COLO668 (cell line): ENCODE data around the gene FAM114A1.

ENCODE experiments used
- DNase-seq: peaks from one replicate; lab custom pipeline; 2025; ENCODE audit not compliant: unreplicated experiment; lab: John Stamatoyannopoulos, UW

Gene FAM114A1

DNA sequence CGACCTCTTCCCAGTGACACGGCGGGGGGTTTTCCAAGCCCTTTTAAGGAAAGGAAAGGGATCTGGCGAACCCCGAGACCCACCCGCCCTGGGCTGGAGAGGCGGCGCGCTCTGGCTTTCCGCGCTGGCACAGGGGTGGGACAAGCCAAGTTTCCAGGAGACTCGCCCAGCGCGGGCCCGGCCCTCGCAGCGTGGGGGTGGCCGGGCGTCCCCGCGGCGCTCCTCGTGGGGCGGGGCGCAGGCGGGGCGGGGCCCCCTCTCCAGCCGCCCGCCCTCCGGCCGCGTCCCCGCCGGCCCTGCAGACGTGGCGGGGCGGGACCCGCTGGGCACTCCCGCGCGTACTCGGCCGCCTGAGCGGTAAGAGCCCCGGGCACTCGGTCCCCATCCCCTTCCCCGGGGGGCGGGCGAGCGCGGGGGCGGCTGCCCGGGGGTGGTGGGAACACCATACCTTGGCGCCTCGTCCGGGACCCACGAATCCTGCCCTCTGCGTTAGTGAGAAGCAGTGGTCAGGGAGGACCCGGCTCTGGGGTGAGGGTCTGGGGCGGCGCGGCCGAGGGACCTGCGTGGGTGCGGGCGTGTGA, at the start of gene FAM114A1:
Gene FAM114A1, plus strand, starts transcription at position 329 of the 581 bp plus-strand sequence. CDS start 10,273 bp downstream, outside the sequence.
- peak; percentile 86 for DNase-seq

DNA sequence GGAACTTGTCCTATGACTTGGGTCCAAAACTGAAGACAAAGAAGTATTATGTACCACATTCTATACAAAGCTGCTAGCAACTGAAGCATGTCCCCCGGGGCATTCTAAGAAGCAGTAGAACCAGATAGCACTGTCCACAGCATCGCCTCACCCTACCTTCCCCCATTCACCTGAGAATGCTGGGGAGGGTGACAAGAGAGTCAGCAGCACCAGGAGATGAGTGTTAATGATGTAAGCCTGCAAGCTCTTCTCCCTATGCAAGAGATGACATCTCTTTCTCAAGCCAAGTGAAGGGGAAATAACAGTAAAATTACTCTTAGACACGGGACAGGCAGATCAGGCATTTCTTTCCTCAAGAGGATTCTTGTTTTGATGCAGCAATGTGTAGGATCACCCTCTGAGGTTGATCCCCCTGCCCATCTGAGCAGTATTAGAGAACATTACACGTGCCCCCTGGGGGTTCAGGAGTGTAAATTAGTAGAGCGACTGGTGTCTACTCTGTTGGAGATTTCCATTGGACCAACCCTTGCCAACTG, 49.1 kb upstream of the FAM114A1 start:
- DNase-seq: no peak

DNA sequence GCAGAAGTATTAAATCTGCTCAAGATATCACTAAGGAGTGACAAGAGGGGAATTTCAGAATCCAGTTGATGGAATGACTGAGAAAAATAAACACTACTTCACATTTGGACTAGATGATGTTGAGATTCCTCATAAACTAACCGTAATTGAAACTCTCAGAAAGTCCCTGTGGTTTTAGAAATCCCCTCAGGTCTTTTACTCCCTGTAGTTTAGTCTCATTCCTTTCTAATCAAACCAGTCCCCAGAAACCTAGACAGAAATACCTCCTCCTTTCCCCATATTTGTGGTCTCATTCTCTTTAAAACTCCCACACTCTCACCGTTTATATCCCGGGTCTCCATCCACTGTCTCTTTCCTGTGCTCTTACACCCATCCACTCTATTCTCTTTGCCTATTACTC, 48.0 kb upstream of the FAM114A1 start:
- DNase-seq: no peak

GRCh38 chr4:38820329-38821061, 47.1 kb upstream of the FAM114A1 start:
- no peak for DNase-seq

GRCh38 chr4:38821739-38822138, 45.9 kb upstream of the FAM114A1 start:
- DNase-seq: no peak

GRCh38 chr4:38822748-38823303, 44.8 kb upstream of the FAM114A1 start:
- no peak for DNase-seq

- DNase-seq: no peak
These were observed 43.8 kb upstream of the FAM114A1 start for GRCh38 chr4:38823766-38824165.

- no peak for DNase-seq
These were observed 38.4 kb upstream of the FAM114A1 start for GRCh38 chr4:38829237-38829636.

DNA sequence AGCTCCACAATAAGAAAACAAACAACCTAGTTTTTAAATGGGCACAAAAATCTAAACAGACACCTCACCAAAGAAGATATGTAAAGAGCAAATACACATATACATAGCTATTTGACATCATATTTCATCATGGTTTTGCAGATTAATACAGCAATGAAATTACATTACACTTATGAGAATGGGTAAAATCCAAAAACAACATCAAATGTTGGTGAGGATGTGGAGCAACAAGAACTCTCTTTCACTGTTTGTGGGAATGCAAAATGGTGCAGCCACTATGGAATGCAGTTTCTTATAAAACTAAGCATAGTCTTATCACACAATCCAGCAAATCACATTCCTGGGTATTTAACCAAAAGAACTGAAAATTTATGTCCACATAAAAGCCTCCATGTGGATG, 36.0 kb upstream of the FAM114A1 start:
- no peak for DNase-seq

- DNase-seq: no peak
These were observed 35.4 kb upstream of the FAM114A1 start for GRCh38 chr4:38832206-38832605.

GRCh38 chr4:38832624-38833528, 34.7 kb upstream of the FAM114A1 start:
- DNase-seq: no peak

DNA sequence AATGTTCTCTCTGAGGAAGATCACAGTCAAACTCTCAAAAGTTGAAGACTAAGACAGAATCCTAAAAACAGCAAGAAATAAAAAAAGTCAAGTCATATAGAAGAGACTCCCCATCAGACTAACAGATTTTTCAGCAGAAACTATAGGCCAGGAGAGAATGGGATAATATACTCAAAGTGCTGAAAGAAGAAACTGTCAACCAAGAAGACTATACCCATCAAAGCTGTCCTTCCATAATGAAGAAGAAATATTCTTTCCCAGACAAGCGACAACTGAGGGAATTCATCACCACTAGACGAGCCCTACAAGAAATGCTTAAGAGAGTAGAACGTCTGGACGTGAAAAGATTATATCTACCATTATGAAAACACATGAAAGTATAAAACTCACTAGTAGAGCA, 33.0 kb upstream of the FAM114A1 start:
- no peak for DNase-seq

GRCh38 chr4:38837334-38837733, 30.3 kb upstream of the FAM114A1 start:
- DNase-seq: no peak

DNA sequence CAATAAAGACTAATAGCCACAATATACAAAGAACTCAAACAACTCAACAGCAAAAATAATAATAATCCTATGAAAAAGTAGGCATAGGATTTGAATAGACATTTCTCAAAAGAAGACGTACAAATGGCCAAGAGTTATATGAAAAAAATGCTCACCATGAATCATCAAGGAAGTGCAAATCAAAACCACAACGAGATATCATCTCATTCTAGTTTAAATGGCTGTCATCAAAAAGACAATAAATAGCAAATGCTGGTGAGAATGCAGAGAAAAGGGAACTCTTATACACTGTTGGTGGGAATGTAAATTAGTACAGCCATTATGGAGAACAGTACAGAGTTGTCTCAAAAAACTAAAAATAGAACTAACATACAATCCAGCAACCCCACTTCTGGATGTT, 29.8 kb upstream of the FAM114A1 start:
- DNase-seq: no peak

GRCh38 chr4:38842994-38843393, 24.6 kb upstream of the FAM114A1 start:
- DNase-seq: peak; percentile 86

DNA sequence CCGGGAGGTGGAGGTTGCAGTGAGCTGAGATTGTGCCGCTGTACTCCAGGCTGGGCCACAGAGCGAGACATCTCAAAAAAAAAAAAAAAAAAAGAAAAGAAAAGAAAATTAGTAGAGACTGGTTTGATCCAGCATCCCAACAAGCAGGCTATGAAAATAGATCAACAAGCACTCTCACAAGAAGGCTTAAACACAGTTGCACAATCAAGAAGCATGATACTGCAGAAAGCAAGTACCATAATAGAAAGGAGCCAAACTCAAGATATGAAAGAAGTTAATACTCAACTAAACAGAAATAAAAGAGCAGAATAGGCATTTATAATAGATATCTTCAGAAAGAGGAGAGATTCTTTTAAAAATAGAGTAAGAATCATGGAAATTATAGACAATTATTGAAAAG, 21.6 kb upstream of the FAM114A1 start:
- DNase-seq: no peak

DNA sequence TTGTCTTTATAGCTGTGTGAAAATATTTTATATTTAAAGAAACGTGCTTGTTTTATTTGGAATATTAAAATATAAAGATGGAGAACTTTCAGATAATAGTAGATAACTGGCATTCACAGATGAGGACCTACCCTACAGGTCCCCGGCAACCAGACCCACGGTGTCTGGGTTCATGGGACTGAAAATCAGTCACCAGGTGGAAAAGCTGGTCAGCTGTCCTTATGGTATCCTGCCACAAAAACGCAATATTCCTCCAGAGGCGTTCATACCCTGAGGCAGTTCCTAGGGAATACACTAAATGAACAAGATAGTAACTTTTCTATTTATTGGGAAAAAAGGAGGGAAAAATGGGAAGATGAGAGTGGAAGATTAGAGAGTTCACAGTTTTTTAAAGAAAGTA, 12.1 kb upstream of the FAM114A1 start:
- DNase-seq: no peak

DNA sequence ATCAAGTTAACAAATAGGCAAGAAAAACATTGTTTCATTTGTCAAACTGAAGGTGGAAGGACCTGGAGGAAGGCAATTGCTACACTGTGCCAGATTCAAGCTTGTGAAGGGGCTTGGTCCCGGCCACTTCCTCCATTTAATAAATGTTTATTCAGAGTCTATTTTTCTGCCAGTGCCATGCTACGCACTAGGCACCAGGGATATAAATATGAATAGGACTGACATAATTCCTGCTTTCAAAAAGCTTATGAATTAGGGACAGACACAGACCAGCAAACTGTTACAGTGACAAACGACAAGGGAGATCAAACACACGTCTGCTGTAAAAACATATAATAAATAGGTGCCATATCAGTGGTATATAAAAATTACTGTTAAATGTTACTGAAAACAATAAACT, 11.6 kb upstream of the FAM114A1 start:
- no peak for DNase-seq

DNA sequence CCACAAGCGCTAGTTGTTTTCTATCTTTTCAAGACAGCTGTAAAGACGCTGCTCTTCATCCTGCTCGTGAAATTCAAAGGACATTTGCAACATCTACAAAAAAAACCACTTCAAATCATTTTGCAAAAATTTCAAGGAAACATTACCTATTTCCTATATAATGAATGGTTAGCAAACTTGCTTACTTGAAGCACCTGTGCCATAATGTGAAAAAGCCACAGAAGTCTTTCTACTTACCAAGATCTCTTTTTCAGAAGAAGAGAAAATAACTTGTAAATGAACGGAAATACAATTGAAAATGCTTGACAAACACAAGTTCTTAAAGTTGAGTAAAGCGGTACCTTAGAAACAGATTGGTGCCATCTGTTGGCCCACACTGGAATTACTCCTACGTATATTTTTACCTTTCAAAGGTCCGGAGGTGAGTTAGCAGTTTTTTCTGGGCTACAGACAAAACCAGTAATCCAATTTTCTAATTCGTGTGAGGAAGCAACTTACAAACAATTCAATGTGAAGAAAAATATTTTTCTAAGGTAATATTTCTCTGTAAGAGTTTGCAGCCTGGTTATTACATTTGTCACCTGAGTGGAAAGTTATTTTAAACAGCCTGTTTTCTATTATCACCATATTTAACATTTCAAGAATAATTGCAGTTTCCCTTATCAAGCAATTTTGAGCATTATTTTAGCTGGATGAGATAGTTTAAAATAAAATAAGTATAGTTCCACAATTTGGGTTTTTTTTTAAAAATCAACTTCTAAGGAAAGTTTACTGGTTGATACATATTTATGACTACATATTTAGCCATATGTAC, 10.9 kb upstream of the FAM114A1 start, which contains the start of gene TLR6:
Gene TLR6, minus strand, starts transcription at position 294 of the 814 bp plus-strand sequence. CDS start 27,344 bp downstream, outside the sequence.
- peak; percentile 59 for DNase-seq
